GM12878 (cell line): ENCODE measurements around the gene TMEM161A. TPM values are rescaled to one million over a fixed set of nuclear protein-coding genes. Genes with fewer than 3 reads are reported as not detected.

Experiments used
- ATAC-seq: fragments of 200-7000 bp; cut with Tn5 transposase; 3 replicates; pipeline ENCODE4 v1.9.1; 2020; ENCODE audit warnings: mild to moderate bottlenecking, moderate library complexity
- BruUV-seq: library from RNA; stranded (reverse); fragments of 400-500 nt; replicated peaks from 2 replicates; lab custom pipeline; 2021; lab: Mats Ljungman, UMichigan
- CTCF ChIA-PET: fragments of 300-600 bp; sonication (Branson Sonifier 250); formaldehyde crosslinking; extraction: SDS; loops from one replicate; lab custom pipeline; 2021; ENCODE audit warnings: inconsistent platforms; lab: Yijun Ruan, JAX
- POLR2A ChIA-PET: fragments of 350-600 bp; formaldehyde crosslinking; extraction: SDS; loops from one replicate; lab custom pipeline; 2021; ENCODE audit warnings: inconsistent platforms; lab: Charles Lee
- RAD21 ChIA-PET: fragments of 300-600 bp; sonication (Branson Sonifier 250); formaldehyde crosslinking; loops from one replicate; lab custom pipeline; 2023; ENCODE audit warnings: antibody characterized with exemption; ENCODE audit not compliant: unreplicated experiment; lab: Charles Lee
- SMC1A ChIA-PET: fragments of 300-600 bp; sonication (Branson Sonifier 250); formaldehyde crosslinking; loops from one replicate; lab custom pipeline; 2023; ENCODE audit not compliant: unreplicated experiment, uncharacterized antibody; lab: Charles Lee
- DNase-seq: peaks from one replicate; pipeline ENCODE4 v3.0.0-alpha.2; 2011; ENCODE audit warnings: low read depth, low spot score
- FAIRE-seq: peaks from 3 replicates; lab custom pipeline; 2011; peaks lifted over from hg19 to GRCh38; lab: Jason Lieb, UNC
- H2AFZ ChIP-seq: 2 replicates; pipeline ENCODE4 v1.6.0; 2011; ENCODE audit warnings: low read depth, low read length, control low read depth; ENCODE audit not compliant: control insufficient read depth
- H3K27ac ChIP-seq: 2 replicates; pipeline ENCODE4 v1.5.1; 2011; ENCODE audit warnings: control low read depth; ENCODE audit not compliant: control insufficient read depth, insufficient read depth
- H3K27me3 ChIP-seq, 2 experiments: replicated peaks in 1 of 2; 2 replicates each; pipeline versions ENCODE4 v1.6.0 to v1.6.1; 2011; ENCODE audit warnings: low read length in 1 of 2; ENCODE audit not compliant: control insufficient read depth in 2 of 2, insufficient read depth in 2 of 2
- H3K36me3 ChIP-seq, 2 experiments: 2 replicates each; pipeline ENCODE4 v1.5.1; 2011; ENCODE audit warnings: low read length in 1 of 2; ENCODE audit not compliant: control insufficient read depth in 2 of 2, insufficient read depth in 2 of 2
- H3K4me1 ChIP-seq: 2 replicates; pipeline ENCODE4 v1.6.1; 2011; ENCODE audit warnings: mild to moderate bottlenecking, low read length, moderate library complexity, mixed read lengths; ENCODE audit not compliant: control insufficient read depth, insufficient read depth
- H3K4me2 ChIP-seq: 2 replicates; pipeline ENCODE4 v1.6.0; 2011; ENCODE audit warnings: control low read depth; ENCODE audit not compliant: control insufficient read depth, insufficient read depth
- H3K4me3 ChIP-seq: fragments of 200-600 bp; sonication (generic); 2 replicates; pipeline ENCODE4 v1.5.1; 2016
- H3K79me2 ChIP-seq: 2 replicates; pipeline ENCODE4 v1.6.0; 2011; ENCODE audit warnings: low read length; ENCODE audit not compliant: control insufficient read depth, insufficient read depth
- H3K9ac ChIP-seq: 2 replicates; pipeline ENCODE4 v1.8.0; 2011; ENCODE audit warnings: low read length, control low read depth, mixed read lengths; ENCODE audit not compliant: control insufficient read depth, insufficient read depth
- H3K9me3 ChIP-seq: replicated peaks from 3 replicates; pipeline ENCODE4 v1.5.1; 2011; ENCODE audit warnings: mild to moderate bottlenecking, low read length; ENCODE audit not compliant: control insufficient read depth, insufficient read depth
- H4K20me1 ChIP-seq: 2 replicates; pipeline ENCODE4 v1.6.0; 2011; ENCODE audit not compliant: control insufficient read depth, insufficient read depth
- CTCF ChIP-seq, 3 experiments: IDR thresholded peaks in 2 of 3; conservative IDR thresholded peaks in 1 of 3; 2 replicates each; pipeline ENCODE4 v1.5.1; 2011; ENCODE audit warnings: low read depth in 3 of 3, low read length in 3 of 3, mild to moderate bottlenecking in 3 of 3, control low read depth in 2 of 3, moderate library complexity in 2 of 3, inconsistent platforms in 1 of 3, mixed read lengths in 1 of 3; ENCODE audit not compliant: control insufficient read depth in 2 of 3, insufficient read depth in 1 of 3; ENCODE audit errors: extremely low read depth in 1 of 3
- DPF2 ChIP-seq: fragments of 450-650 bp; IDR thresholded peaks from 2 replicates; pipeline ENCODE4 v1.6.1; 2017; ENCODE audit warnings: mild to moderate bottlenecking
- EZH2 ChIP-seq: IDR thresholded peaks from 2 replicates; pipeline ENCODE4 v1.6.1; 2012; ENCODE audit warnings: low read depth, mild to moderate bottlenecking, control low read depth, inconsistent platforms, low read length, borderline replicate concordance; ENCODE audit not compliant: control insufficient read depth
- HDAC6 ChIP-seq: fragments of 200-600 bp; sonication (generic); IDR thresholded peaks from one replicate; pipeline ENCODE4 v1.8.0; 2017; ENCODE audit warnings: antibody characterized with exemption; ENCODE audit not compliant: unreplicated experiment
- KLF5 ChIP-seq: fragments of 450-650 bp; IDR thresholded peaks from 2 replicates; pipeline ENCODE4 v1.6.1; 2014; ENCODE audit warnings: mild to moderate bottlenecking; ENCODE audit not compliant: partially characterized antibody
- SIX5 ChIP-seq: IDR thresholded peaks from 2 replicates; pipeline ENCODE4 v1.6.1; 2011; ENCODE audit warnings: mild to moderate bottlenecking, low read depth, low read length, moderate library complexity; ENCODE audit not compliant: severe bottlenecking
- SP1 ChIP-seq: IDR thresholded peaks from one replicate; pipeline ENCODE4 v1.6.1; 2011; ENCODE audit warnings: low read depth, low read length
- TBL1XR1 ChIP-seq: IDR thresholded peaks from 2 replicates; pipeline ENCODE4 v1.6.1; 2012; ENCODE audit warnings: low read depth, low read length, improper control_type of control experiment
- ZNF207 ChIP-seq: fragments of 450-650 bp; IDR thresholded peaks from 2 replicates; pipeline ENCODE4 v1.6.1; 2014; ENCODE audit warnings: antibody characterized with exemption, mild to moderate bottlenecking, borderline replicate concordance
- WGBS: methylation state at CpG from one replicate; pipeline ENCODE4 v1.1.6; 2016; ENCODE audit warnings: low lambda C conversion rate; ENCODE audit not compliant: insufficient replicate concordance, insufficient coverage; ENCODE audit errors: missing lambda C conversion rate; 5-methylcytosine and 5-hydroxymethylcytosine counted together
- in situ Hi-C: fragments of 300-500 bp; cut with MboI; formaldehyde crosslinking; loops from 9 replicates; pipeline ENCODE4 v1.14.3; 2018; ENCODE audit warnings: mixed read lengths
- intact Hi-C: fragments of 100-400 bp; cut with micrococcal nuclease; formaldehyde crosslinking; loops from one replicate; pipeline ENCODE4 v1.14.2; 2022; ENCODE audit not compliant: unreplicated experiment
- polyA plus RNA-seq, 11 experiments: library from polyadenylated mRNA; depleted of rRNA in 4 of 11; unstranded in 6 of 11; stranded (reverse) in 5 of 11; fragments of >200 nt; fragmentation: Nextera tagmentation in 4 of 11; fragmentation: Illumina TruSeq in 1 of 11; extraction: Ambion mirVana in 4 of 11; extraction: Trizol in 1 of 11; gene quantifications; 1 replicate in 1 of 11; 2 replicates in 10 of 11; pipeline versions ENCODE4 v1.2.1 to v1.2.3, GENCODE V29; 2011 to 2016; ENCODE audit warnings: inconsistent platforms in 2 of 11, missing spikeins in 2 of 11, low read depth in 1 of 11
- total RNA-seq, 4 experiments: library from RNA; depleted of rRNA in 3 of 4; stranded (reverse); fragments of >200 nt in 3 of 4; fragmentation: Illumina TruSeq in 1 of 4; extraction: Trizol in 1 of 4; gene quantifications; 2 replicates each; pipeline versions ENCODE4 v1.2.1 to v1.2.3, GENCODE V29; 2013 to 2021

The TMEM161A gene
- total and polyA plus RNA-seq, 10 of the 15 experiments (the other 5 are each of a cell fraction or from before 2014, with no cell fraction given) = 1.1 to 37.1 (median 19.0) TPM

GRCh38 chr19:19110410-19111135 lies 27.7 kb downstream of the TMEM161A start:
- in situ Hi-C loops (no loop called here), intact Hi-C loops (loop anchor here (5.0 kb wide), 1 partner anchor 58 kb away; no protein-coding TSS in a partner anchor)
- Histone ChIP-seq H3K4me2 (no peak overlapping the region), H4K20me1 (no peaks in the 10 kb centered on the region), H3K36me3 (no peaks in the 10 kb centered on the region), H3K4me1 (no peaks in the 10 kb centered on the region), H3K27ac (no peak overlapping the region), H3K4me3 (no peak overlapping the region), H3K9ac (no peak overlapping the region), H3K27me3 (no peaks in the 10 kb centered on the region), H3K9me3 (no peaks in the 10 kb centered on the region), H2AFZ (no peak overlapping the region), H3K79me2 (no peaks in the 10 kb centered on the region)
- RAD21 ChIA-PET = no interaction called here
- WGBS = 44% methylated on average over 52 of the region's 66 CpGs
- SMC1A ChIA-PET = no interaction called here
- DNase-seq (no peak), ATAC-seq (peak; percentile 55), FAIRE-seq (no peak)
- BruUV-seq = no TSS peak
- CTCF ChIA-PET = no interaction called here
- POLR2A ChIA-PET = interaction anchor here (0.6 kb wide), 1 partner anchor 108 kb away, joined by 3 read pairs; no protein-coding TSS in a partner anchor
- TF ChIP-seq HDAC6 (peak; percentile 23), ZNF207 (no peak), CTCF (IDR thresholded peaks at IDR 0.05 in 2 of 3, conservative IDR thresholded peaks at IDR 0.05 in 1 of 3; ENCODE audit: control insufficient read depth in 2 of 3, extremely low read depth in 1 of 3, insufficient read depth in 1 of 3, low read depth in 3 of 3, low read length in 3 of 3) (peak; percentile 27 to 35 (median 30); a peak in 4 of 6 replicates), KLF5 (no peak), EZH2 (no peak), TBL1XR1 (no peak), SIX5 (no peak), SP1 (no peak), DPF2 (no peak)
